RPMI8226 (cell line): Measurements from ENCODE around the gene MAGEA9B.
"Not testable (repeated sequence)": the region's sequence is repeated elsewhere in the genome, so short reads cannot be mapped to it uniquely, and the experiment has no call there.

Source experiments
- DNase-seq: peaks from one replicate; pipeline ENCODE4 v3.0.0-alpha.2; 2015

MAGEA9B gene

GRCh38 chrX:149533999-149534398 lies 53.3 kb downstream of the MAGEA9B start:
- not testable (repeated sequence) for DNase-seq

- not testable (repeated sequence) for DNase-seq
Observed at GRCh38 chrX:149532868-149533267, 54.4 kb downstream of the MAGEA9B start.
